Mesendoderm (in vitro differentiated cells): Measurements from ENCODE around the gene KCTD18.

ENCODE experiments used
- DNase-seq: peaks from one replicate; pipeline ENCODE4 v3.0.0; 2013
- H2AK5ac ChIP-seq: 2 replicates; pipeline ENCODE4 v1.6.1; 2013; ENCODE audit warnings: low read length, inconsistent platforms
- H2BK120ac ChIP-seq: 2 replicates; pipeline ENCODE4 v1.6.1; 2013; ENCODE audit warnings: low read depth, mild to moderate bottlenecking, low read length, moderate library complexity, mixed read lengths
- H2BK15ac ChIP-seq: replicated peaks from 2 replicates; pipeline ENCODE4 v1.6.1; 2013; ENCODE audit warnings: low read depth, mild to moderate bottlenecking, moderate library complexity
- H2BK5ac ChIP-seq: 2 replicates; pipeline ENCODE4 v1.6.1; 2013; ENCODE audit warnings: low read length, inconsistent platforms
- H3K18ac ChIP-seq: 2 replicates; pipeline ENCODE4 v1.6.1; 2013; ENCODE audit warnings: mild to moderate bottlenecking, low read length, mixed read lengths
- H3K23ac ChIP-seq: one replicate; pipeline ENCODE4 v1.6.1; 2013; ENCODE audit warnings: low read length
- H3K27ac ChIP-seq: 2 replicates; pipeline ENCODE4 v1.5.1; 2013; ENCODE audit warnings: low read depth, mild to moderate bottlenecking, inconsistent platforms, low read length, moderate library complexity
- H3K27me3 ChIP-seq: 2 replicates; pipeline ENCODE4 v1.6.1; 2013; ENCODE audit warnings: low read length, control low read depth, mild to moderate bottlenecking, inconsistent platforms; ENCODE audit not compliant: insufficient read depth, poor library complexity
- H3K36me3 ChIP-seq: 2 replicates; pipeline ENCODE4 v1.6.1; 2013; ENCODE audit warnings: low read length, inconsistent platforms; ENCODE audit not compliant: control insufficient read depth, insufficient read depth
- H3K4ac ChIP-seq: one replicate; pipeline ENCODE4 v1.6.1; 2013; ENCODE audit warnings: low read depth, mild to moderate bottlenecking, low read length, moderate library complexity
- H3K4me1 ChIP-seq: 2 replicates; pipeline ENCODE4 v1.6.1; 2013; ENCODE audit warnings: low read depth, low read length, inconsistent platforms; ENCODE audit not compliant: control insufficient read depth
- H3K4me2 ChIP-seq: 2 replicates; pipeline ENCODE4 v1.6.1; 2013; ENCODE audit warnings: low read length
- H3K4me3 ChIP-seq: 2 replicates; pipeline ENCODE4 v1.5.1; 2013; ENCODE audit warnings: mild to moderate bottlenecking, low read length
- H3K56ac ChIP-seq: one replicate; pipeline ENCODE4 v1.6.1; 2013; ENCODE audit warnings: low read length
- H3K79me1 ChIP-seq: 2 replicates; pipeline ENCODE4 v1.6.1; 2013; ENCODE audit warnings: low read length, inconsistent platforms
- H3K79me2 ChIP-seq: 2 replicates; pipeline ENCODE4 v1.6.1; 2013; ENCODE audit warnings: mild to moderate bottlenecking, low read length; ENCODE audit not compliant: control insufficient read depth, insufficient read depth
- H3K9ac ChIP-seq: 2 replicates; pipeline ENCODE4 v1.6.1; 2013; ENCODE audit warnings: low read length, inconsistent platforms
- H4K5ac ChIP-seq: one replicate; pipeline ENCODE4 v1.6.1; 2013; ENCODE audit warnings: low read length
- H4K8ac ChIP-seq: one replicate; pipeline ENCODE4 v1.6.1; 2013; ENCODE audit warnings: low read depth, mild to moderate bottlenecking, control low read depth, low read length, moderate library complexity
- WGBS: extraction: QIAGEN DNeasy Blood & Tissue Kit; methylation state at CpG from one replicate; pipeline ENCODE4 v1.1.7; 2013; ENCODE audit warnings: low lambda C conversion rate, missing lambda C conversion rate; ENCODE audit not compliant: insufficient coverage; ENCODE audit errors: extremely low coverage; 5-methylcytosine and 5-hydroxymethylcytosine counted together

The KCTD18 gene

DNA sequence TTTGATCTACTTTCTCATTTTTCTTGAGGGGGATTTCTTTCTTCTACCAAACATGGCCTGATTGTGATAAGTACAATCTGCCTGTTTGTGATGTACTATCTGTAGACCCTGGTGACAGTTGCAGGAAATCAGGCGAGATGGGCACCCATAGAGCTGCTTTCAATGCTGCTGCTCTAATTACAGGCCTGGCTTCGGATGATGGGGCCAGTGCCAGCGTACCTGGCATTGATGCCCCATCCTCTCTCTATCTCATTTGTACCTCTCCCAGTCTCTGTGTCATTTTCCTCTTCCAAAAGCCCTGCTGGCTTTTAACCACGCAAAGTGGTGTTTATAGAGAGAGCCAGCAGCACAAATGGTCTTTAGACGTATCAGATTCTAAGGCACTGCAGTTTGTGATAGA lies 69.9 kb downstream of the KCTD18 start:
- no peaks in the 10 kb centered on the region for H3K4me1 ChIP-seq
- H4K8ac ChIP-seq, result no peak overlapping the region
- no peak overlapping the region for H3K4me2 ChIP-seq
- H3K4me3 ChIP-seq, result no peak overlapping the region
- H3K9ac ChIP-seq, result no peak overlapping the region
- H3K27ac ChIP-seq, result no peak overlapping the region
- DNase-seq, result no peak
- H2AK5ac ChIP-seq, result no peak overlapping the region
- H3K36me3 ChIP-seq, result no peaks in the 10 kb centered on the region
- H2BK5ac ChIP-seq, result no peak overlapping the region
- H3K79me2 ChIP-seq, result no peaks in the 10 kb centered on the region
- H4K5ac ChIP-seq, result no peak overlapping the region
- no peak overlapping the region for H3K18ac ChIP-seq
- no peaks in the 10 kb centered on the region for H3K79me1 ChIP-seq
- H3K23ac ChIP-seq, result no peak overlapping the region
- no peak overlapping the region for H3K56ac ChIP-seq
- H2BK15ac ChIP-seq, result no peak overlapping the region
- no peaks in the 10 kb centered on the region for H3K27me3 ChIP-seq
- H2BK120ac ChIP-seq, result no peak overlapping the region
- no peak overlapping the region for H3K4ac ChIP-seq
- no CpG with 5 or more reads among the region's 5 CpGs for WGBS
